ENCODE results near the gene CNIH3. TPM values are rescaled to one million over a fixed set of nuclear protein-coding genes. Genes with fewer than 3 reads are reported as not detected.

The CNIH3 gene
- total and polyA plus RNA-seq, 2 donors (not counting 3 experiments of a cell fraction or from before 2014, with no cell fraction given) = 1.3 to 2.5 TPM

DNA sequence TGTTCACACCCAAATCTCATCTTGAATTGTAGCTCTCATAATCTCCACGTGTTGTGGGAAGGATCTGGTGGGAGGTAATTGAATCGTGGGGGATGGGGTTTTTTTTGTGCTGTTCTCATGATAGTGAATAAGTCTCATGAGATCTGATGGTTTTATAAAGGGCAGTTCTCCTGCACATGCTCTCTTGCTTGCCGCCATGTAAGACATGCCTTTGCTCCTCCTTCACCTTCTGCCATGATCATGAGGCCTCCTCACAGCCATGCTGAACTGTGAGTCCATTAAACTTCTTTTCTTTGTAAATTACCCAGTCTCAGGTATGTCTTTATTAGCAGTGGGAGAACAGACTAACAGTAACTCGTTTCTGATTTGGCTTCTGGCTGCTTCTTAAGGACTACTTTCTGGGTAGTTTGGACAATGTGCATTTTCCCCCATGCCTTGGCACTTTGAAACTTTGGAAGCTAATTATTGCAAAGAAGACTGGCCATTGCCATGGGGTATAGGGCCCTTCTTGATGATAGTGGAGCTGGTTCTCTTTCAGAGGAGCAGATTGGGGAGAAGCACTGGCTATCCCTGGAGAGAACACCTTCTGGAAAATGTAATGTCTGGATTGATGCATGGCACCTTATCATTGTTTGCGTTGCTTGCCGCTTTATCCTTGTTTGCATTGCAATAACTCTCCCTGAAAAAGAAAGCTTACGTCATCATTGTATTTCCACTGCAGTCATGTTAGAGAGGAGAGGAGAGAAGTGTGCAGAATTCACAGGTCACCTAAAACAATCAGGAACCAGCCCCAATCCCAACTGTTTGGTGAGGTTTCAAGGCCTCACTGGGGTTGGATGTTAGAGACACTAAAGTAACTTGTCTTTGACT is 5.9 kb downstream of the CNIH3 start:
- ChIA-PET CTCF (interaction anchor here (1.0 to 2.1 kb wide), 5 partner anchors 13 to 300 kb away, joined by 3 to 7 read pairs (median 5); no protein-coding TSS in a partner anchor), POLR2A (interaction anchor here (0.6 kb wide), 1 partner anchor 193 kb away, joined by 3 read pairs; no protein-coding TSS in a partner anchor)
- FAIRE-seq (no peak), DNase-seq (ENCODE audit: low read depth, low spot score) (no peak)
- Histone ChIP-seq H2AFZ (ENCODE audit: low read depth, low read length) (no peak overlapping the region), H3K9ac (replicated peaks; ENCODE audit: extremely low read depth, insufficient read depth, low read length) (no peak overlapping the region), H3K79me2 (ENCODE audit: control insufficient read depth, insufficient read depth, low read length) (no peaks in the 10 kb centered on the region), H3K9me1 (replicated peaks; ENCODE audit: control insufficient read depth, extremely low read depth, insufficient read depth, low read length) (no peaks in the 10 kb centered on the region), H3K4me3 (replicated peaks in 1 of 3; ENCODE audit: insufficient read depth in 1 of 3, low read depth in 1 of 3, low read length in 3 of 3) (no peak overlapping the region), H4K20me1 (replicated peaks; ENCODE audit: control insufficient read depth, extremely low read depth, insufficient read depth, low read length) (no peaks in the 10 kb centered on the region), H3K27me3 (ENCODE audit: control insufficient read depth in 2 of 2, insufficient read depth in 2 of 2, low read length in 2 of 2) (peaks cover 28 to 35% of the 10 kb centered on the region in 2 experiments), H3K4me1 (ENCODE audit: control insufficient read depth, extremely low read depth, insufficient read depth, low read length) (peaks cover 20% of the 10 kb centered on the region), H3K36me3 (ENCODE audit: control insufficient read depth in 2 of 2, extremely low read depth in 1 of 2, insufficient read depth in 2 of 2, low read length in 2 of 2) (no peaks in the 10 kb centered on the region), H3K4me2 (ENCODE audit: insufficient read depth, low read length) (no peak overlapping the region), H3K27ac (ENCODE audit: insufficient read depth, low read depth, low read length) (no peak overlapping the region), H3K9me3 (replicated peaks; ENCODE audit: control insufficient read depth, insufficient read depth, low read length) (no peaks in the 10 kb centered on the region)
- no TSS peak for BruUV-seq (replicated peaks)
- dilution Hi-C loops (cut with MboI; ENCODE audit: extremely low pct_ligation_motif_present, low sequenced_read_pairs) (loop anchor here (25.0 kb wide), 1 partner anchor 110 kb away; no protein-coding TSS in a partner anchor), intact Hi-C loops (cut with micrococcal nuclease) (no loop called here)
- no peak for TF ChIP-seq GATA2 (IDR thresholded peaks at IDR 0.05; ENCODE audit: insufficient read depth, insufficient read length, low read depth, low read length)
- no peak for TF ChIP-seq POLR2AphosphoS5 (IDR thresholded peaks at IDR 0.05; ENCODE audit: insufficient read depth, low read depth, low read length)
- TF ChIP-seq EZH2 (IDR thresholded peaks at IDR 0.05; ENCODE audit: borderline replicate concordance, low read depth, low read length, severe bottlenecking) = no peak
- no peak for TF ChIP-seq POLR2A (IDR thresholded peaks at IDR 0.05; ENCODE audit: low read depth, low read length)
- TF ChIP-seq, protein P1, sequence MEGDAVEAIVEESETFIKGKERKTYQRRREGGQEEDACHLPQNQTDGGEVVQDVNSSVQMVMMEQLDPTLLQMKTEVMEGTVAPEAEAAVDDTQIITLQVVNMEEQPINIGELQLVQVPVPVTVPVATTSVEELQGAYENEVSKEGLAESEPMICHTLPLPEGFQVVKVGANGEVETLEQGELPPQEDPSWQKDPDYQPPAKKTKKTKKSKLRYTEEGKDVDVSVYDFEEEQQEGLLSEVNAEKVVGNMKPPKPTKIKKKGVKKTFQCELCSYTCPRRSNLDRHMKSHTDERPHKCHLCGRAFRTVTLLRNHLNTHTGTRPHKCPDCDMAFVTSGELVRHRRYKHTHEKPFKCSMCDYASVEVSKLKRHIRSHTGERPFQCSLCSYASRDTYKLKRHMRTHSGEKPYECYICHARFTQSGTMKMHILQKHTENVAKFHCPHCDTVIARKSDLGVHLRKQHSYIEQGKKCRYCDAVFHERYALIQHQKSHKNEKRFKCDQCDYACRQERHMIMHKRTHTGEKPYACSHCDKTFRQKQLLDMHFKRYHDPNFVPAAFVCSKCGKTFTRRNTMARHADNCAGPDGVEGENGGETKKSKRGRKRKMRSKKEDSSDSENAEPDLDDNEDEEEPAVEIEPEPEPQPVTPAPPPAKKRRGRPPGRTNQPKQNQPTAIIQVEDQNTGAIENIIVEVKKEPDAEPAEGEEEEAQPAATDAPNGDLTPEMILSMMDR (IDR thresholded peaks at IDR 0.05; ENCODE audit: extremely low read depth in 1 of 2, insufficient read depth in 1 of 2, low read depth in 1 of 2, low read length in 2 of 2) = no peak
- no peak for TF ChIP-seq JUN (IDR thresholded peaks at IDR 0.05; ENCODE audit: borderline replicate concordance, insufficient read depth, insufficient read length, low read depth)
- TF ChIP-seq FOS (IDR thresholded peaks at IDR 0.05; ENCODE audit: borderline replicate concordance, insufficient read depth, low read length) = no peak
- TF ChIP-seq MYC (IDR thresholded peaks at IDR 0.05; ENCODE audit: low read depth, low read length) = no peak
- TF ChIP-seq, protein P2, sequence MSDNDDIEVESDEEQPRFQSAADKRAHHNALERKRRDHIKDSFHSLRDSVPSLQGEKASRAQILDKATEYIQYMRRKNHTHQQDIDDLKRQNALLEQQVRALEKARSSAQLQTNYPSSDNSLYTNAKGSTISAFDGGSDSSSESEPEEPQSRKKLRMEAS (IDR thresholded peaks at IDR 0.05; ENCODE audit: insufficient read depth, insufficient read length) = no peak

All from endothelial cell of umbilical vein (primary cell).